Large intestine (tissue), 3 donors: ENCODE measurements around the gene ELF4. TPM values are rescaled to one million over a fixed set of nuclear protein-coding genes. Genes with fewer than 3 reads are reported as not detected.

Experiments used
- DNase-seq, 2 donors: peaks; one replicate each; pipeline versions ENCODE4 v3.0.0 to v3.0.0-alpha.2; 2013
- H3K27ac ChIP-seq: one replicate; pipeline ENCODE4 v1.5.1; 2013; ENCODE audit warnings: low read length
- H3K27me3 ChIP-seq: 2 replicates; pipeline ENCODE4 v1.6.1; 2013; ENCODE audit warnings: low read length; ENCODE audit not compliant: control insufficient read depth, insufficient read depth
- H3K36me3 ChIP-seq: 2 replicates; pipeline ENCODE4 v1.6.1; 2013; ENCODE audit warnings: low read length; ENCODE audit not compliant: control insufficient read depth, insufficient read depth
- H3K4me1 ChIP-seq: one replicate; pipeline ENCODE4 v1.6.1; 2013; ENCODE audit warnings: low read length; ENCODE audit not compliant: control insufficient read depth, insufficient read depth
- H3K4me3 ChIP-seq: one replicate; pipeline ENCODE4 v1.5.1; 2013; ENCODE audit warnings: low read length
- H3K9me3 ChIP-seq: one replicate; pipeline ENCODE4 v1.6.1; 2013; ENCODE audit warnings: mild to moderate bottlenecking, low read depth, low read length, moderate library complexity; ENCODE audit not compliant: control insufficient read depth
- WGBS: methylation state at CpG from one replicate; pipeline ENCODE4 v1.1.5; 2013; ENCODE audit warnings: low lambda C conversion rate; ENCODE audit not compliant: insufficient coverage; 5-methylcytosine and 5-hydroxymethylcytosine counted together
- polyA plus RNA-seq: library from polyadenylated mRNA; unstranded; fragments of 120-200 nt; gene quantifications from one replicate; pipeline ENCODE4 v1.2.1, GENCODE V29; 2013

The ELF4 gene
- polyA plus RNA-seq, 1 donor, result 32.0 TPM

- no peak for DNase-seq
- Histone ChIP-seq H3K36me3 (peaks cover 23% of the 10 kb centered on the region), H3K4me3 (no peak overlapping the region), H3K9me3 (no peaks in the 10 kb centered on the region), H3K27me3 (no peaks in the 10 kb centered on the region), H3K4me1 (peaks cover 22% of the 10 kb centered on the region), H3K27ac (no peak overlapping the region)
- no CpG with 5 or more reads among the region's 9 CpGs for WGBS
These were observed 25.6 kb downstream of the ELF4 start for GRCh38 chrX:130084631-130085237.

DNA sequence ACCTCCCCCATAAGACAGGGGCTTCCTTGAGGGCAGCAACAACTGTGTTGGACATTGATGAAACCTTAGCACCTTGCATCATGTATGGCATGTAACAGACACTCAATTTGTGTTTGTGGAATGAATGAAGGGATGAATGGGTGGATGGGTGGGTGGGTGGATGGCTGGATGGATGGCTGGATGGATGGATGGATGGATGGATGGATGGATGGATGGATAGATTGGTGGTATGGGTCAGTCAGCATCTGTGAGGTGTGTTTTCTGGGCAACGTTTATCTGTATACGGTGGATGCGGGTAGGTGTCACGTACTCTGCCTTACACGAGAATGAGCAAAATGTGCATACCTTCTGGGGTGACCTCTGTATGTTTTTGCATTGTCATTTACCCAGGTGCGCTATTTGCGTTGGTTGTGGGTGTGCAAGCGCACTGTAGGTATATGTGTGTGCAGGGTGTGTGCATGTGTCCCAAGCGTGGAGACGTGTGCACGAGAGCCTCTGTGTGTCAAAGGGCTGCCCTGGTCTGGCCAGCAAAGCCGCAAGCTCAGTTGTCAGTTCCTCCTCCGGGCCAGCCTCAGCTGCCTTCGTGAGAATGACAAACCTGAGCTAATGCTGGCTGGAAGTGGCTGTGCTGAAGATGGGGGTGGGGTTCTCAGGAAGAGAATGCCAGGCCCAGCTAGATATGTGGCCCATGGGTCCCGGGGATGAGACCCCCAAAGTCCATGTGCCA, 26.5 kb downstream of the ELF4 start:
- no peak for DNase-seq

GRCh38 chrX:130083107-130083490, 27.2 kb downstream of the ELF4 start:
- H3K4me1 ChIP-seq, result peaks cover 22% of the 10 kb centered on the region
- no CpG with 5 or more reads among the region's 7 CpGs for WGBS
- no peaks in the 10 kb centered on the region for H3K9me3 ChIP-seq
- peak overlapping the region; percentile 68 for H3K27ac ChIP-seq
- DNase-seq, result no peak
- H3K36me3 ChIP-seq, result peaks cover 23% of the 10 kb centered on the region
- H3K4me3 ChIP-seq, result no peak overlapping the region
- no peaks in the 10 kb centered on the region for H3K27me3 ChIP-seq

More for the DNA sequence above, 26.5 kb downstream of the ELF4 start:
- Histone ChIP-seq H3K36me3 (peaks cover 23% of the 10 kb centered on the region), H3K4me3 (no peak overlapping the region), H3K27me3 (no peaks in the 10 kb centered on the region), H3K9me3 (no peaks in the 10 kb centered on the region), H3K4me1 (peaks cover 22% of the 10 kb centered on the region), H3K27ac (no peak overlapping the region)
- no CpG with 5 or more reads among the region's 15 CpGs for WGBS

DNA sequence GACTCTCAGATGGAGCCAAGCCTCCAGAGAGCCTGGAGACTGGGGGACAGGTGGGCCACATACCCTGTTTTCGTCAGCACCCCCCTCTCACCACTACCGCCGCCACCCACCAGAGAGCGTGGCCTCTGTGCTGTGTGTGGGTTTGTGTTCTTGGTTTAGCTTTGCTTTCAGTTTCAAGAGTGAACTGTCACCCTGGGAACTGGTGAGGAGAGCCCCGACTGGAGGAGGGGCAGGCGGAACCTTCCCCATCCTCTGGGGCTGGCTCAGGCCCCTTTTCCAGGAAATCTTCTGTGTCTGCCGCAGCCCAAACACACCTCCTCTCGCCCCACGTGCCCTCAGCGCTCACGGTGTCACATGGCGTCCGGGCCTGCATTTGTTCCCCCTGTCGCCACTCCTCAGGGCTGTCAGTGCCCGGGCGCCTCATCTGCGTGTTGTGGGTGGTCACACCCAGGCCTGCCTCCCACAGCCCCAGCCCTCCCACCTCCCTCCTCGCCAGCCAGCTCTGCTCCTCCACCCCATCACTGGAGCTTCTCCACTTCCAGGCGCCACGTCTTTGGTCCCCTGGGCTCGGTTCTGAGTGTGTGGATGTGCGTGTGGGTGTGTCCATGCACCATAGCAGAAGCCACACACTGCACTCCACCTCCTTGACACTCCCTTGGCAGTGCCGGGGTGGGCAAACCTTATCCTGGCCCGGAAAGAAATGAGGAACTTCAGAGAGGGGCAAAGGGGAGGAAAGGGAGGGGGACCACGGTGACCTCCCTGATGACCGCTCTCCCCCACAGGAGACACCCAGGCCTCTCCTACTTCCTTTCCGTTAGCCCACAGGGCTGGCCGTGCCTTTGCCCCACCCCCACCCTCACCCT, 27.8 kb downstream of the ELF4 start:
- peaks cover 21% of the 10 kb centered on the region for H3K36me3 ChIP-seq
- no CpG with 5 or more reads among the region's 28 CpGs for WGBS
- H3K27ac ChIP-seq, result peak overlapping the region; percentile 68
- peaks cover 22% of the 10 kb centered on the region for H3K4me1 ChIP-seq
- peak; percentile 50 to 77 for DNase-seq
- H3K9me3 ChIP-seq, result no peaks in the 10 kb centered on the region
- H3K4me3 ChIP-seq, result no peak overlapping the region
- no peaks in the 10 kb centered on the region for H3K27me3 ChIP-seq

GRCh38 chrX:130081421-130082045, 28.8 kb downstream of the ELF4 start:
- no peak overlapping the region for H3K4me3 ChIP-seq
- DNase-seq, result peak in 1 of 2 donors; percentile 2
- 100% methylated on average over 1 of the region's 12 CpGs for WGBS

GRCh38 chrX:130080791-130081367, 29.4 kb downstream of the ELF4 start:
- H3K36me3 ChIP-seq, result peaks cover 17% of the 10 kb centered on the region
- H3K27me3 ChIP-seq, result no peaks in the 10 kb centered on the region
- H3K4me1 ChIP-seq, result peaks cover 22% of the 10 kb centered on the region
- H3K4me3 ChIP-seq, result no peak overlapping the region
- no peak overlapping the region for H3K27ac ChIP-seq
- no peaks in the 10 kb centered on the region for H3K9me3 ChIP-seq
- DNase-seq, result no peak
- no CpG with 5 or more reads among the region's 7 CpGs for WGBS

More at GRCh38 chrX:130081421-130082045, 28.8 kb downstream of the ELF4 start:
- peak overlapping the region; percentile 68 for H3K27ac ChIP-seq
- H3K27me3 ChIP-seq, result no peaks in the 10 kb centered on the region
- H3K9me3 ChIP-seq, result no peaks in the 10 kb centered on the region
- H3K4me1 ChIP-seq, result peaks cover 22% of the 10 kb centered on the region
- H3K36me3 ChIP-seq, result peaks cover 21% of the 10 kb centered on the region

GRCh38 chrX:130079824-130080406, 30.4 kb downstream of the ELF4 start:
- H3K4me1 ChIP-seq, result peaks cover 19% of the 10 kb centered on the region
- DNase-seq, result peak in 1 of 2 donors; percentile 55
- no peak overlapping the region for H3K4me3 ChIP-seq
- no peaks in the 10 kb centered on the region for H3K9me3 ChIP-seq
- no peaks in the 10 kb centered on the region for H3K27me3 ChIP-seq
- WGBS, result no CpG with 5 or more reads among the region's 9 CpGs
- H3K36me3 ChIP-seq, result peaks cover 9% of the 10 kb centered on the region
- H3K27ac ChIP-seq, result no peak overlapping the region

DNA sequence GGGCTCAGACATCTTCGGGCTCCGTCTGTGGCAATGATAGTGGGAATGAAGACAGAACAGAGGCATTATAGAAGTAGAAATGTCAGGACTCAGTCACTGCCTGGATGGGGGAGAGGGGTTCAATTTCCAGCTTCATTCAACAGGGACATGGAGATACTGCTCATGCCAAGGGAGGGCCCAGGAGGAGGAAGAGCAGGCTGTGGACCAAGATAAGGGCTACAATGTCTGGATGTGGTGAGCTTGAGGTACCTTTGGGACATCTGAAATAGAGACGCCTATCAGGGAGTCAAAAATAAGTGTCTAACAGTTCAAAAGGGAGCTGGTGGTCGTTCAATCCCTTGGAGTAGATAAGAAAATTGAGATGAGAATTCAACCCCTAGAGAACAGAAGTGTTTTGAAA, 34.5 kb downstream of the ELF4 start:
- no CpG with 5 or more reads among the region's 4 CpGs for WGBS
- Histone ChIP-seq H3K27me3 (no peaks in the 10 kb centered on the region), H3K27ac (no peak overlapping the region), H3K4me3 (no peak overlapping the region), H3K36me3 (peaks cover 23% of the 10 kb centered on the region), H3K9me3 (no peaks in the 10 kb centered on the region), H3K4me1 (peaks cover 16% of the 10 kb centered on the region)
- no peak for DNase-seq

GRCh38 chrX:130072345-130072740, 38.0 kb downstream of the ELF4 start:
- Histone ChIP-seq H3K4me3 (no peak overlapping the region), H3K27me3 (no peaks in the 10 kb centered on the region), H3K27ac (peak overlapping the region; percentile 81), H3K36me3 (peaks cover 40% of the 10 kb centered on the region), H3K4me1 (peaks cover 29% of the 10 kb centered on the region), H3K9me3 (no peaks in the 10 kb centered on the region)
- WGBS, result no CpG with 5 or more reads among the region's 10 CpGs
- no peak for DNase-seq
